Measurements from ENCODE around the gene AANAT.

The AANAT gene

DNA sequence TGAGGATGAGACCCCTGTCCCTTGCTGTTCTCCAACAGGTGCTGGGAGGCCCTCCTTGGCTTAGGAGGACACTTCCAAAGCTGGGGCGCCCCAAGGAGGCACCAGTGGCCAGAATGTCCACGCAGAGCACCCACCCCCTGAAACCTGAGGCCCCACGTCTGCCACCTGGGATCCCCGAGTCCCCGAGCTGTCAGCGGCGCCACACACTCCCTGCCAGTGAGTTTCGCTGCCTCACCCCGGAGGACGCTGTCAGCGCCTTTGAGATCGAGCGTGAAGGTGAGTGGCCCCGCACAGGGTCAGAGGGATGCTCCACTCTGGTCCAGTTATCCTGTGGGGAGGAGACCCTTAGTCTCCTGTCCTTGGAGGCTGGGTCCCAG is 1.2 kb downstream of the AANAT start:
- DNase-seq (ENCODE audit: low read depth), result no peak

GRCh38 chr17:76469076-76469990 is 1.9 kb downstream of the AANAT start:
- no peak for DNase-seq (ENCODE audit: low read depth)

GRCh38 chr17:76469991-76470739 is 2.8 kb downstream of the AANAT start:
- no peak for DNase-seq (ENCODE audit: low read depth)

- no peak for DNase-seq (ENCODE audit: low read depth)
Observed at GRCh38 chr17:76471498-76472257, 4.3 kb downstream of the AANAT start.

- no peak for DNase-seq (ENCODE audit: low read depth)
Observed at GRCh38 chr17:76472258-76472645, 4.8 kb downstream of the AANAT start.

DNA sequence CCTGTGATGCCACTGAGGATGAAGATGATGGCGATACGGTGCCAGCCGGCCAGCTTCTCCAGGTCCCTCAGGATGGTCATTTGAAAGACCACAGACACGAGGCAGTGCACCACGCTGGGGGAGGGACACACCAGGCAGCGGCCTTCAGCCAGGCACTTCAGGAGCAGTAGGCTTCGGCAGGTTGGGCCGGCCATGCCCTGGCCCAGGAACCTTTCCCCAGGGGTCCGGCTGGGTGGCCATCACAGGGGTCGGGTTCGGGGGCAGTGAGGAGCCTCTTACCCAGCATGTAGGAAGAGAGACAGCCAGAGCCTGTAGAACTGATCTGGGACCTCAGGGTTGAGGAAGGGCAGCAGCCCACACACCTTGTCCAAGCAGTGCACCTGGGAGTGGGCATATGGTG is 5.3 kb downstream of the AANAT start:
- no peak for DNase-seq (ENCODE audit: low read depth)

DNA sequence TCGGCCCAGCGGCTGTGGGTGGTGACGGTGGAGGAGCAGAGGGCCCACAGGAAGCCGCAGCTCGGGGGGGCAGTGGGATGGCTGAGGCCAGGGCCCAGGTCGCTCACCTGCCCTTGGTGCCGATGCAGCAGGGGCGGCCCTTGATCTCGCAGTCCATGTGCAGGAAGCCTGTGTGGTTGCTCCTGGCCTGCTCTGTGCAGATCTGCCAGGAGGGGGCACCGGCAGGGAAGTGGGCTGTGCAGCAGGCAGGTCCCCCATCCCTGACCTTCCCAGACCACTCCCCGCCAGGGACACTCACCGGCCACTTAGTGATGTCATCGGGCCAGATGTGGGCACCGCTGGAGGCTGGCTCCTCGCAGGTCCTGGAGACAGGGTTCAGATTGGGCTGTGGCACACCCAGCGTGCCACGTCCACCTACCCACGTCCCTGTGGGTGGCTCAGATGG is 6.2 kb downstream of the AANAT start:
- no peak for DNase-seq (ENCODE audit: low read depth)

- DNase-seq (ENCODE audit: low read depth), result no peak
Observed at GRCh38 chr17:76474238-76474637, 6.8 kb downstream of the AANAT start.

GRCh38 chr17:76474894-76475293 is 7.5 kb downstream of the AANAT start:
- no peak for DNase-seq (ENCODE audit: low read depth)

DNA sequence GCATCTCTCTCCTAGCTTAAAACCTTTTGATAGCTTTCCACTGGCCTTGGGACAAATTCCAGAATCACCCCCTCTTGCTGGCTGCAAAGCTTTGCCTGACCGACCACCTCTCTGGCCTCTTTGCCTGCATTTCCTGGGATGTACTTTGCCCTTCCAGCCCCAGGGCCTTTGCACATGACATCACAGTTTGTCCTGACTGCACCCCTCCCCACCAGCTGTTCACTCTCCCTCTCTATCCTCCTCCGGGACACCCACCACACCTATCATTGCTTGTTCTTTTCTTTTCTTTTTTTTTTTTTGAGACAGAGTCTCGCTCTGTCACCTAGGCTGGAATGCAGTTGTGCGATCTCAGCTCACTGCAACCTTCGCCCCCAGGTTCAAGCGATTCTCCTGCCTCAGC is 7.9 kb downstream of the AANAT start:
- no peak for DNase-seq (ENCODE audit: low read depth)

- DNase-seq (ENCODE audit: low read depth), result no peak
Observed at GRCh38 chr17:76476736-76477135, 9.3 kb downstream of the AANAT start.

GRCh38 chr17:76477576-76477975 is 10.2 kb downstream of the AANAT start:
- DNase-seq (ENCODE audit: low read depth), result no peak

DNA sequence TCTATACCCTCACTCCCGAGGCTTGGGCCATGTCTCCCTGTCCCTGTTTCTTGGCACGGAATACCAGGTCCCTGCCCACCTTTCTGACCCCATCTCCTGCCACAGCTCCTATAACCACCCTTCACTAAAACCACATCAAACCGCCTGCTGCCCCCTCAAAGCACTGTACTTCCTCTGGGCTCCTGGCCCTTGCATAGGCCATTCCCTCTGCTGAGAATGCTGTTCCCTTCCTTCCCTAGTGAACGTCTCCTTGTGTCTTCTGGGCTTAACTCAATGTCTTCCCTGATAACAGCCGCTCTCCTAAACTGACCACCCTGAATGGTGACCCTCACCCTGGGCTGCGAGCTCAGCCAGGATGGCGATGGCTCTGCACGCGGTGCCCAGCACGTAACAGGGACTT is 10.7 kb downstream of the AANAT start:
- DNase-seq (ENCODE audit: low read depth), result no peak

DNA sequence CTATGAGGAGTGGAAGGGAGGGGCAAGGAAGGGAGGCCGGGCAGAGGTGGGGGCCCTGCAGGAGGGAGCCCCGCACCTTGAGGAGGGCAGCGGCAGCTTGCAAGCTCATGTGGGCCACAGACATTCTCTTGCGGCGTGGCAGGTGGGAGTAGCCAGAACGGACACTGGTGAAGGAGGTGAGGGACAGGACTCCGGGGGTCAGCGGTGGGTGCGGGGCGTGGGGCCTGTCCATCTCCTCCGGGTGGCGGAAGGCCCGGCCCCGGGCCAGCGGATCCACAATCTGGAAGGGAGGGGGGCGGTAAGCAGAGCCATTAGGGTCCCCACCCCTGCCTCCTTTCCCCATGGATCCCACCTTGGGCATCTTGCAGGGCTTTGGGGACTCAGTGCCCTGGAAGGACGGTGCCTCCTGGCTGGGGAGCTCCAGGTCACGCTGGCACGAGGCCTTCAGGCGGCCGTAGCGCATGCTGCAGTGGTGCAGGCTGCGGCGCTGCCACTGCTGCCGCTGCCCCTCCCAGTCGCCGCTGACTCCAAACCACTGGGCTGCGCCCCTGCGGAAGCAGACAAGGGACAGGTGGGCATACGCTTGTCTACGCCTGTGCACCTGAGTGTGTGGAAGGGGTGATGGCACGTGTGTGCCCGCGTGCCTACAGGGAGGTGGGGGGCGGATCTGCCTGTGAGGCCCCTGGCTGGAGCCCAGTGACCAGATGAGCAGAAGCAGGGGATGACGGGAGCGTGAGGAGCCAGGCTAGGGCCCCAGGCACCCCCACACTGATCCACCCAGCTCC is 11.5 kb downstream of the AANAT start:
- DNase-seq (ENCODE audit: low read depth), result no peak

DNA sequence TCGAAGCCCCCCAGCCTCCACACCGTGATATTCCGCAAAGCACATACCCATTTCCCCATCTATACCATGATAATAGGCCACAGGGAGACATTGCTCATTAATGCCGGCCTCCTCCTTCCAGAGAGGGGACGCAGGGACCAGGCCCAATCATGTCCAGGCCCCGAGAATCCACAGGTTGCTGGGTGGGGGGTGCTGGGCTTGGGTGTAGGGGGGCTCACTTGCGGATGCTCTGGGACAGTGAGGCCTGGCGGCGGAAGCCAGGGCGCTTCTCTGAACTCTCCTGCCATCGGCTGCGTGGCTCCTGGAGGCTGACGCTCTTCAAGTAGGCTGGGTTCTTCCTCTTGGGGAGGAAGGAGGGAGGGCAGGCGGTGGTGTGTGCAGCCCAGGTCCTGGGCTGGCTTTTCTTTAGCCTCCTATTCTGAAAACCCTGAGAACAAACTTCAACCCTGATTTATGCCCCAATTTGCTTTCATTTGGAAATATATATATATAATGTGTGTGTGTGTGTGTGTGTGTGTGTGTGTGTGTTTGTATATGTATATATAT is 12.2 kb downstream of the AANAT start:
- DNase-seq (ENCODE audit: low read depth), result no peak

- no peak for DNase-seq (ENCODE audit: low read depth)
Observed at GRCh38 chr17:76480632-76481031, 13.2 kb downstream of the AANAT start.

DNA sequence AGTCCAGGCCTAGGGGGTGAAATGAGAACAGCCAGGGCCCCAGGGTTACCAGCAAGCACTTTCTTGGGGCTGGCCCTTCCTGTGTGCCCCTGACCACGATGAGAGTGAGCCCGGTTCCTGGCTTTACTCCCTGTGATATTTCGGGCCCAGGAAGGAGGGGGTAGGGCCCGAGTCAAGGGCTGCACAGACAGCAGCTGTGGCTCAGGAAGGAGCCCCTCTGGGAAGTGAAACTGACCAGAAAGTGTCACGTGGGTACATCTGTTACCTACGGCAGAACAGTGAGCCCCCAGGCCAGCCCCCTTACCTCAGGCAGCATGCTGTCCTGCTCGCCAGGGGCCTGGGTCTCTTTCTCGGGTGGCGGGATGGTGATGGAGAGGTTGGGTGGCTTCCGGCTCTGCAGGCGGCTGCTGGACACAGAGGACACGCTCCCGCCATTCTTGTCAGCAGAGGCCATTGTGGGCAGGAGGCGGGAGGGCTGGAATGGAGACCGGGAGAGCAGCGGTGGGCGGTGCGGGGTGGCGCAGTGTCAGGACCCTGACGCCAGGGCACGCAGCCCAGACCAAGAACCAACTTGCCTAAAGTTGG is 13.8 kb downstream of the AANAT start:
- DNase-seq (ENCODE audit: low read depth), result no peak

DNA sequence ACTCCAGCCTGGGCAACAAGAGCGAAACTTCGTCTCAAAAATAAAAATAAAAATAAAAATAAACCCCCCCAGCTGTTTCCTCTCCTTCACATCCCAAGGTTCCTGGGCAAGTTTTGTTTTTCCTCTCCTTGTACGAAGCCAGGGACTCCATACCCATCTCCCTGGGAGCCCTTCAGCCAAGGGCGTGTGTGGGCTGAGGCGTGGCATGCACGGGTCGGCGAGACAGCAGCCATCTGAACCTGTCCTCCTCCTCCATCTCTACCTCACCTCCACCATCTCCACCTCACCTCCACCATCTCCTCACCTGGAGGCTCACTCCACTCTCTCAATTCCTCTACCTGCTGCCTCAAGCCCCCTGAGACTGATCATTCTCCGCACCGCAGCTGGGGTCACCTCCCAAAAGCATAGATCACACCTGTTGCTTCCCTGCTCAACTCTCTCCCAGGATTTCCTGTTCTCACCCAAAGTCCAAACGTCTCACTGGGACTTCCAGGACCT is 16.9 kb downstream of the AANAT start:
- DNase-seq (ENCODE audit: low read depth), result no peak

DNA sequence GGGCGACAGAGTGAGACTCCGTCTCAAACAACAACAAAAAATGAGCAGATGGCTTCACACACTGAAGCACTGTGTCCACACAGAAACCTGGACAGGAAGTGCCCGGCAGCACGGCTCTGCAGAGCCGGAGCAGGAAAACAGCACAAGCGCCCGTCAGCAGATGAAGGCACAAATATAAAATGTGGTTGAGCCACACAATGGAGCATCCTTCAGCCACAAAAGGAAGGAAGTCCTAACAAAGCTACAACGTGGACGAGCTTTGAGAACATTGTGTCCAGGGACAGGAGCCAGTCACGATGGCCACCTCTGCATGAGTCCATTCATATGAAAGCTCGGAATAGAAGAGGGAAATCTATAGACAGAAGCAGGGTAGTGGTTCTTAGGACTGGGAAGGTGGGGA is 18.2 kb downstream of the AANAT start:
- no peak for DNase-seq (ENCODE audit: low read depth)

DNA sequence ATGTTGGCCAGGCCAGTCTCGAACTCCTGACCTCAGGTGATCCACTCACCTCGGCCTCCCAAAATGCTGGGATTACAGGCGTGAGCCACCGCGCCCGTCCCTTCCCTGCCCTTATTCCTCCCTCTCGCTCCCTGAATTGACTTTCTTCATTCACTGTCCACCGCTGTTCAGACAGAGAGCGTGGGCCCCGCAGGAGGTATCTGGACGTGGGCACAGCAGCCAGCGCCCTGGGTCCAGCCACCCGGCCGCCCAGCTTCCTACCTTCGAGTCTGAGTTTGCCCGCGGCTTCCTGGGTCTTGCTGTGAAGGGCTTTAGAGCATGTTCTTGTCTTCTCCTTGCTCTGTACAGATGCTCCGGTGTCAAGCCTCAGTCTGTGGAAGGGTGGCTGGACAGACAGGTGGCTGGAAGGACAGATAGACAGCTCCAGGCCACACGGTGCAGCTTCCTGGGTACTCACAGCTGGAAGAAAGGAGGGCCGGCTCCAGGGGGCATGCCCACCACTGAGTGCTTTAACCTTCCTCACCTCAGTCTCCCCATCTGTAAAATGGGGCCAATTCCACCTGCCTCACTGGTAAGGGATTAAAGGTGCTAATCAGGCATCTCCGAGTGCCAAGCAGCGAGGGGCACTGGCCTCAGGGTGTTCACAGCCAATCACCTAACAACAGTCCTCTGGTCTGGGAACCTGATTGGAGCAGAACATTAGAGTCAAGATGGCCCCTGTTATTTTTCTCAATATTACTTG is 20.2 kb downstream of the AANAT start:
- DNase-seq (ENCODE audit: low read depth), result no peak
